Measurements from ENCODE around the gene HSD17B1. TPM values are rescaled to one million over a fixed set of nuclear protein-coding genes. Genes with fewer than 3 reads are reported as not detected.

HSD17B1 gene
- total RNA-seq, 8 experiments from 2014 or later: 1.7 to 6.3 (median 5.4) TPM

DNA sequence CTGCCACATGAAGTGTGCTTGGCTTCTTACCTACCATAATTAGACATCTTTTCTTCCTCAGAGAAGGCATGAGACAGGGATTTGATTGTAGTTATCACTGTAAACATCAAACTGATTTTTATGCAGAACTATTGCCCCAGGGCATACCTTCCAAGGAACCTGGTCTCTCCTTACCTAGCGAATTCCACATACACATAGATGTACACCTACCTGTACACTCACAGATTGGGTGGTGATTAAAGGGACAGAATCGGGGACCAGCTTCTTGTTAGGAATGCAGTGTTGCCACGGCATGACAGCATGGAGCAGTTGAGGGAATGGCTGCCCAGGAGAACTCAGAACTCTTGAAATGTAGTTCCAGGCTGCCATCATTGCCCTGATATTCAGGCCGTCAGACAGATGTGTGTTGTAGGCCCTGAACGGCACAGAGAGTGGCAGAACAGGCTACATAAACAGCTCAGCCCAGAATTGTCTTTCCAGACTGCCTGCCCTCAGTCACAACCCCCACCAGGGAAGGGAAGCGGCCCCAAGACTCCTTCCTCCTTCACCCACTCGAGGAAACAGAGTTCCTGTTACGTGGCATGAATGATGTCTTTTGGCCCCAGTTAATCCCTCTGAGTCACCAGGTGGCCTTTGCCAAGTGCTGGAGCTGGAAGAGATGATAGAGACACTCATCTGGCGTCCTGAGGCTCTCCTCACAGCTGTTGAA is 34.5 kb upstream of the HSD17B1 start:
- 58 to 100% (median 90%) methylated on average over 1 to 3 of the region's 9 CpGs; no CpG with 5 or more reads in 5 of the 10 experiments for WGBS, 10 experiments
- in situ Hi-C loops (cut with MboI; ENCODE audit: low pct_unique_long_range_greater_than_20kb in 2 of 9, low sequenced_read_pairs in 9 of 9, unreplicated experiment in 9 of 9): no loop called here
- Histone ChIP-seq H3K27ac (no peak overlapping the region), H3K4me3 (no peak overlapping the region), H3K4me1 (replicated peaks in 1 of 2) (peaks cover 16 to 20% of the 10 kb centered on the region in 2 donors)
- ATAC-seq (replicated peaks in 6 of 8): peak in 3 of 8 experiments; percentile 3 to 17 (median 17)

- H3K4me1 ChIP-seq (replicated peaks in 1 of 2): peaks cover 16 to 20% of the 10 kb centered on the region in 2 donors
- 0 to 92% (median 8%) methylated on average over 1 to 6 of the region's 6 CpGs; no CpG with 5 or more reads in 3 of the 10 experiments for WGBS, 10 experiments
- no peak overlapping the region for H3K4me3 ChIP-seq
- H3K27ac ChIP-seq: peak overlapping the region in 1 of 2 donors; percentile 93
- in situ Hi-C loops (cut with MboI; ENCODE audit: low pct_unique_long_range_greater_than_20kb in 2 of 9, low sequenced_read_pairs in 9 of 9, unreplicated experiment in 9 of 9): no loop called here
- peak in 3 of 8 experiments; percentile 7 to 30 (median 20) for ATAC-seq (replicated peaks in 6 of 8)
Measured at GRCh38 chr17:42518755-42519545, 33.8 kb upstream of the HSD17B1 start.

- Histone ChIP-seq H3K4me3 (no peak overlapping the region), H3K27ac (peak overlapping the region; percentile 30 to 93), H3K4me1 (replicated peaks in 1 of 2) (peaks cover 16 to 20% of the 10 kb centered on the region in 2 donors)
- 0 to 50% (median 7%) methylated on average over 1 to 4 of the region's 12 CpGs; no CpG with 5 or more reads in 3 of the 10 experiments for WGBS, 10 experiments
- ATAC-seq (replicated peaks in 6 of 8): peak; percentile 51 to 85 (median 70)
- in situ Hi-C loops (cut with MboI; ENCODE audit: low pct_unique_long_range_greater_than_20kb in 2 of 9, low sequenced_read_pairs in 9 of 9, unreplicated experiment in 9 of 9): no loop called here
Measured at GRCh38 chr17:42519546-42520491, 32.9 kb upstream of the HSD17B1 start.

DNA sequence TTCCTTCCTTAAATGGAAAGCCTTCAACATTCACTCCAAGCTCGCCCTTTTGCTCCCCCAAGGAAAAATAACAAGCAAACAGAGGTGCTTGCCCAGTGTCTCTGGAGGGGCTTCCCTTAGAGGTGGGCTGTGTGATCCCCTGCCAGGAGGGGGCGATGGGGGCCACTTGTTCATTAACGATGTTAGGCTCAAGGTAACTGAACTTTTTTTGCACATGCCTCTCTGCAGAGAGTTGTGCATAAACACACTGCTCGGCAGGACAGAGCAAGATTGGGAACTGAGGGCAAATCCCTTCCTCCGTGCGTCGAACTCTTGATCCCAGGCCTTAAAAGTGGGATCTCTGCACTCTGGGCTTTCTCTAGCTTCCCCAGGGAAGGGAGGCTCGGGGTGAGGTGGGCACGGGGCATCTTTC is 32.2 kb upstream of the HSD17B1 start:
- peak overlapping the region in 1 of 2 donors; percentile 93 for H3K27ac ChIP-seq
- H3K4me1 ChIP-seq (replicated peaks in 1 of 2): peaks cover 16 to 20% of the 10 kb centered on the region in 2 donors
- no peak overlapping the region for H3K4me3 ChIP-seq
- 0 to 100% (median 14%) methylated on average over 1 to 6 of the region's 9 CpGs; no CpG with 5 or more reads in 3 of the 10 experiments for WGBS, 10 experiments
- ATAC-seq (replicated peaks in 6 of 8): peak in 3 of 8 experiments; percentile 1 to 4 (median 3)
- in situ Hi-C loops (cut with MboI; ENCODE audit: low pct_unique_long_range_greater_than_20kb in 2 of 9, low sequenced_read_pairs in 9 of 9, unreplicated experiment in 9 of 9): no loop called here

DNA sequence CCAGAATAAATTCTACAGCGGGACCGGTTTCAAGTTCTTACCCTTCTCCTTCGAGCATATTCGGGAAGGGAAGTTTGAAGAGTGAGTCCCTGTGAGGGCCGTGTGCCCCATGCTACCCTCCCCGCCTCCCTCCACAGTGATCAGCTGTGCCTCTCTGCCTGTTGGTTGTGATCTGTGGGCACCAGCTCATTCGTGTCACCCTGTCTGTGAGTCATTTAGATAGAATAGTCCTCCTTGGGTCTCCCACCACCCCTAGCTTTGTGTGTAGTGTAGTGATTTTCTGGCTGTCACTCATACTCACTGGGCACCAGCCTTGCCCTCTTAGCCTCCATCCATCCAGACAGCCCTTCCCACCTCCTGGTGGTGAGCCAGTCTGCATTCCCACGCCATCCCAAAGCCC is 31.7 kb upstream of the HSD17B1 start:
- Histone ChIP-seq H3K27ac (no peak overlapping the region), H3K4me1 (replicated peaks in 1 of 2) (peaks cover 16 to 20% of the 10 kb centered on the region in 2 donors), H3K4me3 (no peak overlapping the region)
- 38 to 100% (median 57%) methylated on average over 1 to 5 of the region's 8 CpGs; no CpG with 5 or more reads in 5 of the 10 experiments for WGBS, 10 experiments
- in situ Hi-C loops (cut with MboI; ENCODE audit: low pct_unique_long_range_greater_than_20kb in 2 of 9, low sequenced_read_pairs in 9 of 9, unreplicated experiment in 9 of 9): no loop called here
- no peak for ATAC-seq (replicated peaks in 6 of 8)

- H3K4me1 ChIP-seq (replicated peaks in 1 of 2): peaks cover 16 to 20% of the 10 kb centered on the region in 2 donors
- 0 to 100% (median 93%) methylated on average over 1 to 4 of the region's 11 CpGs; no CpG with 5 or more reads in 5 of the 10 experiments for WGBS, 10 experiments
- in situ Hi-C loops (cut with MboI; ENCODE audit: low pct_unique_long_range_greater_than_20kb in 2 of 9, low sequenced_read_pairs in 9 of 9, unreplicated experiment in 9 of 9): no loop called here
- H3K27ac ChIP-seq: no peak overlapping the region
- peak in 2 of 8 experiments; percentile 1 to 2 for ATAC-seq (replicated peaks in 6 of 8)
- H3K4me3 ChIP-seq: no peak overlapping the region
Measured at GRCh38 chr17:42521666-42522262, 31.0 kb upstream of the HSD17B1 start.

DNA sequence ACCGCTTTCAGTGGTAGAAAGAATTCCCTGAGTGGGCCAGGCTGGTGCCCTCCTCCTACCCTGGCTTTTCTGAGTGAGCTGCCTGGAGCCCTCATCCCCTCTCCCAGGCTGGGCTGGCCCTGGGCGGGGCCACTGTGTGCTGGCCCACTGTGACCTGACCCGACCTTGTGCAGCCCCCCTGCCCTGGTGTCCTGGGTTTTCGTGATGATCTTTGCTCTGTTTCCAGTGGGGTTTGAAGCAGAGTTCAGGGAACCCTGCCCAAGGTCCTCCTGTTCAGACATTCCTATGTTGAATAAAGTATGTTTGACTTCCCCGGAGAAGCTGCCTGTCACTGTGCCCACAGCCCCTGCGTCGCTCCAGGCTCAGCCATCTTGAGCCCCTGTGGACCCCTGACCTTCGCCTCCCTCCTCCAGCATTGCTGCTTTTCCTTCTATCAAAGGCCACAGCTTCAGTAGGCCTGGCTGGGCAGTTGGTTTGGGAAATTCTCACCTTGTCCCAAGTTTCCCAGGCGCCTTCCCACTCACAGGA is 30.4 kb upstream of the HSD17B1 start:
- Histone ChIP-seq H3K4me1 (replicated peaks in 1 of 2) (peaks cover 16 to 20% of the 10 kb centered on the region in 2 donors), H3K4me3 (no peak overlapping the region), H3K27ac (no peak overlapping the region)
- WGBS, 10 experiments: 40 to 100% (median 100%) methylated on average over 1 to 2 of the region's 9 CpGs; no CpG with 5 or more reads in 5 of the 10 experiments
- ATAC-seq (replicated peaks in 6 of 8): no peak
- in situ Hi-C loops (cut with MboI; ENCODE audit: low pct_unique_long_range_greater_than_20kb in 2 of 9, low sequenced_read_pairs in 9 of 9, unreplicated experiment in 9 of 9): no loop called here

DNA sequence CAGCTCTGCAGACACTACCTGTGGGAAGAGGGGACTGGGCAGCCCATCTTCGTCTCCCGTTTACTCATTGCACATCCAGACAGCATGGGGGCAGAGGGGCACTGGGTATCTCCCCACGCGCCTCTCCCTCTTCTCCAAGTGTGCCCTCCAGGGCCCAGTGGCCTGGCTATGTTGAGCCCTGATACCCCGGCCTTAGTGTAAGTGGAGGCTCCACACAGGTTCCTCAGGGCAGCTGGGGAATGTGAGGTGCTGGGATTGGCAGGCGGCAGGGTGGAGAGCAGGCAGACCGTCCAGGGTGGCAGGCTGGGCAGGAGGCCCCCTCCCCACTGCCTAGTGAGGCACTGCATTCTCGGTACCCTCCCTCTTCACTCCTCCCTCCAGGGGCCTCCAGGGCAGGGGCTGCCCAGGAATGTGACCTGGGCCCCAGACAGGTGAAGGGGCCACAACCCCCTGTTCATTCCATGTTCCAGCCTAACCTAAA is 29.9 kb upstream of the HSD17B1 start:
- Histone ChIP-seq H3K4me1 (replicated peaks in 1 of 2) (peaks cover 16 to 20% of the 10 kb centered on the region in 2 donors), H3K4me3 (no peak overlapping the region), H3K27ac (no peak overlapping the region)
- 60 to 100% (median 81%) methylated on average over 1 to 5 of the region's 8 CpGs; no CpG with 5 or more reads in 5 of the 10 experiments for WGBS, 10 experiments
- ATAC-seq (replicated peaks in 6 of 8): no peak
- in situ Hi-C loops (cut with MboI; ENCODE audit: low pct_unique_long_range_greater_than_20kb in 2 of 9, low sequenced_read_pairs in 9 of 9, unreplicated experiment in 9 of 9): no loop called here

DNA sequence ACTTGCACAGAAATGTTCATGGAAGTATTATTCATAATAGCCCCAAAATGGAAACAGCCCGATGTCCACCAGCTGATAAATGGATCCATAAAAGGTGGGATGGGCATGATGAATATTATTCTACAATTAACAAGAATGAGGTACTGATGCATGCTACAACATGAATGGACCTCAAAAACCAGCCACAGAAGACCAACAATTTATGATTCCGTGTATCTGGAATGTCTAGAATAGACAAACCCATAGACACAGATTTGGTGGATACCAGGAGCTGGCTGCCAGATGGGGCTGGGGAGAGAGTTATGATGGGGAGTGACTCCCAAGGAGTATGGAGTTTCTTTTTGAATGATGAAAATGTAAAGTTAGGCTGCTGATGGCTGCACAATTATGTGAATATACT is 27.5 kb upstream of the HSD17B1 start:
- Histone ChIP-seq H3K27ac (no peak overlapping the region), H3K4me3 (no peak overlapping the region), H3K4me1 (replicated peaks in 1 of 2) (peaks cover 5 to 8% of the 10 kb centered on the region in 2 donors)
- 0 to 100% (median 11%) methylated on average over 1 to 2 of the region's 2 CpGs; no CpG with 5 or more reads in 4 of the 10 experiments for WGBS, 10 experiments
- peak in 1 of 8 experiments; percentile 4 for ATAC-seq (replicated peaks in 6 of 8)
- in situ Hi-C loops (cut with MboI; ENCODE audit: low pct_unique_long_range_greater_than_20kb in 2 of 9, low sequenced_read_pairs in 9 of 9, unreplicated experiment in 9 of 9): no loop called here

GRCh38 chr17:42526031-42526444 is 26.7 kb upstream of the HSD17B1 start:
- in situ Hi-C loops (cut with MboI; ENCODE audit: low pct_unique_long_range_greater_than_20kb in 2 of 9, low sequenced_read_pairs in 9 of 9, unreplicated experiment in 9 of 9): no loop called here
- H3K4me3 ChIP-seq: no peak overlapping the region
- no peaks in the 10 kb centered on the region for H3K4me1 ChIP-seq (replicated peaks in 1 of 2)
- peak in 3 of 8 experiments; percentile 47 to 52 (median 52) for ATAC-seq (replicated peaks in 6 of 8)
- H3K27ac ChIP-seq: no peak overlapping the region
- WGBS, 10 experiments: 12 to 97% (median 92%) methylated on average over 2 to 5 of the region's 6 CpGs; no CpG with 5 or more reads in 5 of the 10 experiments

DNA sequence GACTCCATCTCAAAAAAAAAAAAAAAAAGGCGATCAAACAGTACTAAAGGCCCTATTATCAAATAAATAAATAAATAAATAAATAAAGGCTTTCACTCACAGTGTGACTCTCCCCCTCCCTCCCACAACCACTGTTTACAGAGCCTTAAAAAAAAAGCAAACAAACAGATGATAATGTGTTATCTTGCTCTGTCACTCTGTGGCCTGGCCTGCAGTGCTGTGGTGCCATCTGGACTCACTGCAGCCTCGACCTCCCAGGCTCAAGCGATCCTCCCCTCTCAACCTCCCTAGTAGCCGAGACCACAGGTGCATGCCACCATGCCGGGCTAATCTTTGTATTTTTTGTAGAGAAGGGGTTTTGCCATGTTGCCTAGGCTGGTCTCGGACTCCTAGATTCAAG is 24.8 kb upstream of the HSD17B1 start:
- no peak for ATAC-seq (replicated peaks in 6 of 8)
- H3K27ac ChIP-seq: no peak overlapping the region
- H3K4me3 ChIP-seq: no peak overlapping the region
- in situ Hi-C loops (cut with MboI; ENCODE audit: low pct_unique_long_range_greater_than_20kb in 2 of 9, low sequenced_read_pairs in 9 of 9, unreplicated experiment in 9 of 9): no loop called here
- WGBS, 10 experiments: 45 to 100% (median 87%) methylated on average over 1 to 4 of the region's 6 CpGs; no CpG with 5 or more reads in 4 of the 10 experiments
- peaks cover 0 to 5% of the 10 kb centered on the region in 2 donors for H3K4me1 ChIP-seq (replicated peaks in 1 of 2)

Data from motor neuron (in vitro differentiated cells).